Measurements from ENCODE around the gene ADORA2A. TPM values are rescaled to one million over a fixed set of nuclear protein-coding genes. Genes with fewer than 3 reads are reported as not detected.
A peak's percentile ranks its signal among the peaks of the same experiment; 100 is the strongest.

Gene ADORA2A
- total RNA-seq, 4 donors from 2014 or later = 2.6 to 4.2 (median 3.5) TPM

DNA sequence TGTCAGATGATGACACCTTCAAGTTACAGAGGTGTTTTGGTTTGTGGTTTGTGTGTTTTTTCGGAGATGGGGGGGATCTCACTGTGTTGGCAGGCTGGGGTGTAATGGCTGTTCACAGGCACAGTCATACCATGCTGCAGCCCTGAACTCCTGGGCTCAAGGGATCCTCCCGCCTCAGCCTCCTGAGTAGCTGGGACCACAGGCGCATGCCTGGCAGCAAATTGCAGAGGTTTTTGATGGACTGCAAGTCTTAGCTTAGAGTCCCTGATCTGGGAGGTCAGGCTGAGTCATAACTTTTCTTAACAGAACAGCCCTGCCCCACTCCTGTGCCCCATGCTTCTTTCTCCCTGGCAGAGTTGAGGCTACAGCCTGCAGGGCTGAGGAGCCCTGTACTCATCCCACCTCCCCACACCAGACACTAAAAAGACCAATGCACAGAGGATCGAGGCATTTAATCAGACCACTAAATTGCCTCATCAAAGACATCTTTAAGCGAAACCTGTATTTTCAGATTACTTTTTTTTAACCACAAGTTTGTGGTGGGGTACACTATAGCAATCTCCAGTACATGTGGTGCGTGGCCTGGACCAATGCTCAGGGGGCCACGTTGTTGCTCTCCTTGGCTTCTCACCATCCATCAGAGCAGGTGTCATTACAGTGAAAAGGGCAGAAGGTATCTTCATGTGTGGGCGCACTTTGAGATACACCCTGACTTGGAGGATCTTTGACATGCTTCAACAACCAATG lies 17.1 kb upstream of the ADORA2A start:
- H3K27me3 ChIP-seq = no peaks in the 10 kb centered on the region
- H3K4me1 ChIP-seq = peaks cover 0 to 26% (median 4%) of the 10 kb centered on the region in 4 donors
- 90 to 91% methylated on average over 8 of the region's 8 CpGs for WGBS, 2 donors
- TF ChIP-seq EP300 (IDR thresholded peaks at IDR 0.05) (no peak), POLR2A (IDR thresholded peaks at IDR 0.05) (no peak)
- TF ChIP-seq, protein P1, sequence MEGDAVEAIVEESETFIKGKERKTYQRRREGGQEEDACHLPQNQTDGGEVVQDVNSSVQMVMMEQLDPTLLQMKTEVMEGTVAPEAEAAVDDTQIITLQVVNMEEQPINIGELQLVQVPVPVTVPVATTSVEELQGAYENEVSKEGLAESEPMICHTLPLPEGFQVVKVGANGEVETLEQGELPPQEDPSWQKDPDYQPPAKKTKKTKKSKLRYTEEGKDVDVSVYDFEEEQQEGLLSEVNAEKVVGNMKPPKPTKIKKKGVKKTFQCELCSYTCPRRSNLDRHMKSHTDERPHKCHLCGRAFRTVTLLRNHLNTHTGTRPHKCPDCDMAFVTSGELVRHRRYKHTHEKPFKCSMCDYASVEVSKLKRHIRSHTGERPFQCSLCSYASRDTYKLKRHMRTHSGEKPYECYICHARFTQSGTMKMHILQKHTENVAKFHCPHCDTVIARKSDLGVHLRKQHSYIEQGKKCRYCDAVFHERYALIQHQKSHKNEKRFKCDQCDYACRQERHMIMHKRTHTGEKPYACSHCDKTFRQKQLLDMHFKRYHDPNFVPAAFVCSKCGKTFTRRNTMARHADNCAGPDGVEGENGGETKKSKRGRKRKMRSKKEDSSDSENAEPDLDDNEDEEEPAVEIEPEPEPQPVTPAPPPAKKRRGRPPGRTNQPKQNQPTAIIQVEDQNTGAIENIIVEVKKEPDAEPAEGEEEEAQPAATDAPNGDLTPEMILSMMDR (IDR thresholded peaks at IDR 0.05) = no peak
- peaks cover 0 to 52% (median 5%) of the 10 kb centered on the region in 3 donors for H3K36me3 ChIP-seq
- H3K4me3 ChIP-seq = no peak overlapping the region
- no peaks in the 10 kb centered on the region for H3K9me3 ChIP-seq
- no peak for DNase-seq (ENCODE audit: low spot score in 2 of 2)
- no peak overlapping the region for H3K27ac ChIP-seq

DNA sequence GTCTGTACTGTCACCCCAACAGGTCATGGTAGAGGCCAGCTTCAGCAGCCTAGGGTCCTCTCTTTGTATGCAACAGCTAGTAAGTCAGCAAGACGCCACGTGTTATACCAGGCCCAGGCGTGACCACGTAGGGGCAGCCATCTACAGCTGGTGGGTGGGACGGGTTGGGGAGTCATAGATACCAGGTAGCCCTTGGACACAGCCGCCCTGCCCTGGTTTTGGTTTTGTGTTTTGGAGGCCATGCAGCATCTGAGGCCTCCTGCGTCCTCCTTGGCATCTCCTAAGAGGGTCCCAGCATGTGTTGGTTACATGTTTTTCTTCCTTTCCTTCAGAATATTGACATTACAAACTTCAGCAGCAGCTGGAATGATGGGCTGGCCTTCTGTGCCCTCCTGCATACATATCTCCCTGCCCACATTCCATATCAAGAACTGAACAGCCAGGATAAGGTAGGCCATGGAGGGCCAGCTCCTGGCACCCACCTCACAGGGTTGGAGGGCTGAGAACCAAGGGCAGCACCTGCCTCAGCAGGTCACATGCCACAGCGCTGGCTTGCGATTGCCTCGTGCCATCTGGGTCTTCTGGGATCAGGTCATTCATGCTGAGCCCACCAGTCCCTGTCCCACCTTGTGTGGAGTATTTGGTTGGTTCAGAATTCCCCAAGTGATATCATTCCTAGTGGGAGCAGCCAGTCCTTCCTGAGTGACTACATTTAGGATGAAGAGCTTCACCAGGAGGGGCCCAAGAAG lies 16.0 kb upstream of the ADORA2A start:
- no peak for TF ChIP-seq POLR2A (IDR thresholded peaks at IDR 0.05)
- TF ChIP-seq EP300 (IDR thresholded peaks at IDR 0.05) = no peak
- TF ChIP-seq, protein P1 (IDR thresholded peaks at IDR 0.05) = no peak
- Histone ChIP-seq H3K27me3 (no peaks in the 10 kb centered on the region), H3K27ac (no peak overlapping the region), H3K4me3 (no peak overlapping the region), H3K36me3 (peaks cover 0 to 63% (median 10%) of the 10 kb centered on the region in 3 donors), H3K9me3 (no peaks in the 10 kb centered on the region), H3K4me1 (peaks cover 0 to 22% (median 4%) of the 10 kb centered on the region in 4 donors)
- no peak for DNase-seq (ENCODE audit: low spot score in 2 of 2)
- WGBS, 2 donors = 88 to 93% methylated on average over 10 of the region's 10 CpGs

DNA sequence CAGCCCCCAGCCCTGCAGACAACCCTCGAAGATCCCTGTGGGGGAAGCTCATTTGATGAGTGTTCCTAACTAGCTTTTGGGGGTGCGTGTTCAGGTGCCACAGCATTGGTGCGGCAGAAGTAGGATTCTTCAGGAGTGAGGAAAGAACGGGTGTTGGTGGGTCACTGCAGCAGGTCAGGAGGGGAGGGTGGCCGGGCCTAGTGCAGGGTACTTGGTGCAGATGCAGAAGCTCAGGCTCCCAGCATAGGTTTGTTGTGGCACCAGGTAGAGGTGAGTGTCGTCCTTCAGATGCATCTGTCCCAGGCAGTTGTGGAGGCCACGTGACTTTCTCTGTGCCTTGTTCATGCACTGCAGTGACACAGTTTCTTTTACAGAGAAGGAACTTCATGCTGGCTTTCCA lies 15.1 kb upstream of the ADORA2A start:
- peaks cover 0 to 71% (median 10%) of the 10 kb centered on the region in 3 donors for H3K36me3 ChIP-seq
- peaks cover 0 to 14% (median 1%) of the 10 kb centered on the region in 4 donors for H3K4me1 ChIP-seq
- H3K4me3 ChIP-seq = no peak overlapping the region
- no peaks in the 10 kb centered on the region for H3K9me3 ChIP-seq
- no peak for DNase-seq (ENCODE audit: low spot score in 2 of 2)
- no peak for TF ChIP-seq EP300 (IDR thresholded peaks at IDR 0.05)
- H3K27me3 ChIP-seq = no peaks in the 10 kb centered on the region
- no peak overlapping the region for H3K27ac ChIP-seq
- WGBS, 2 donors = 81 to 93% methylated on average over 6 to 7 of the region's 7 CpGs

DNA sequence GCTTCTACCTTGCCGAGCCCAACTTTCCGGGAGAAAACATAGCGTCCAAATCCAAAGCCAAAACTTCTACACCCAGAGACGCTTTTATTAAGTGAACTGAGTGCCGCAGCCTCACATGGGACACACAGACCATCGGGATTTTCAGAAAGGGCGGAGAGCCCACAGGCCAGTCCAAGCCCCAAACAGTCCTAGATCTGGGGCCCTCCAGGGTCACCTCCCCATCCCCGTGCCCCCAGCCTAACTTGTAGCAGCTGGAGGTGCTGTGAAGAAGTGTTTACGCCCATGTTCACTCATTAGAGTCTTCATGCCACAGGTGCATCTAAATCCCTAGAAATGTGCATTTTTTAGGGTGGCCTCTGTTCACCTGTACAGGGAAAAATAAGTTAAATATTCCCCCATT lies 14.1 kb upstream of the ADORA2A start:
- Histone ChIP-seq H3K27me3 (no peaks in the 10 kb centered on the region), H3K4me1 (peaks cover 0 to 4% (median 0%) of the 10 kb centered on the region in 4 donors), H3K9me3 (no peaks in the 10 kb centered on the region), H3K36me3 (peaks cover 0 to 81% (median 10%) of the 10 kb centered on the region in 3 donors), H3K27ac (no peak overlapping the region), H3K4me3 (no peak overlapping the region)
- TF ChIP-seq, protein P1 (IDR thresholded peaks at IDR 0.05) = no peak
- no peak for TF ChIP-seq EP300 (IDR thresholded peaks at IDR 0.05)
- TF ChIP-seq POLR2A (IDR thresholded peaks at IDR 0.05) = no peak
- WGBS, 2 donors = 92 to 95% methylated on average over 9 of the region's 9 CpGs
- DNase-seq (ENCODE audit: low spot score in 2 of 2) = no peak

DNA sequence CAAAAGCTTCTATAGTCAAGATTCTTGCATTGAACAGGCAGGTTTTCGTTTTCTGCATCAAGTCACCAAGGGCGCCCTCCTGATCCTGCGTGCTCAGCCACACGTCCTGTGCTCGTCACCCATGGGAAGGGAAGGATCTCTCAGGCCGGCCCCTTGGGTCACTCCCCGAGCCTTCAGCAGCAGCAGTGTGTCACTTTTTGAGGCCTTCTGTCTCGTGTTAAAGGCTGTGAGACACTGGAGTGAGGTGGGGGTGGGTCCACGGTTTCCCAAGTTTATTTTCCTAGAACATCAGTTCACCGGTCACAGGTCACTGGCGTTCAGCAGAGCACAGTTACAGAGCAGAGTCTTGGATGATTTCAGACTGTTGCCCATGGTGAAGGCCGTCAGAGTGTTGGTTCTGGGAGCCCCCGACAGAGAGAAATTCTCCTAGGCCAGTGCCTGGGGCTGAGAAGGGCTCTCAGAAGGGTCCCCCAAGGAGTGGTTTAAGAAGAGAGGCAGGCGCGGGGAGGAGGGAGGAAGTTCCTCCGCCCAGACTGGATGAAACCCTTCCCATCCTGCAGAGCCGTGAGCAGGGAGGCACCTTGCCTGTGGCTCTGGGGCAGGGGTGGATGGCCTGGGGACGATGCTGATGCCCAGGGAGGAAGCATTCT lies 13.5 kb upstream of the ADORA2A start:
- no peak for TF ChIP-seq EP300 (IDR thresholded peaks at IDR 0.05)
- no peak for TF ChIP-seq POLR2A (IDR thresholded peaks at IDR 0.05)
- TF ChIP-seq, protein P1 (IDR thresholded peaks at IDR 0.05) = no peak
- peak in 1 of 2 donors; percentile 13 for DNase-seq (ENCODE audit: low spot score in 2 of 2)
- H3K36me3 ChIP-seq = peaks cover 0 to 87% (median 10%) of the 10 kb centered on the region in 3 donors
- no peaks in the 10 kb centered on the region for H3K4me1 ChIP-seq
- no peaks in the 10 kb centered on the region for H3K27me3 ChIP-seq
- no peaks in the 10 kb centered on the region for H3K9me3 ChIP-seq
- peak overlapping the region in 1 of 4 donors; percentile 25 for H3K27ac ChIP-seq
- WGBS, 2 donors = 72 to 82% methylated on average over 18 of the region's 18 CpGs
- H3K4me3 ChIP-seq = no peak overlapping the region
